Parathyroid adenoma (tissue), 2 donors: Measurements from ENCODE around the gene APBA1.

ENCODE experiments used
- H2AFZ ChIP-seq: fragments of 300-600 bp; sonication (generic); one replicate; pipeline ENCODE4 v1.7.0; 2017; ENCODE audit warnings: antibody characterized with exemption, mild to moderate bottlenecking
- H3K27ac ChIP-seq: fragments of 300-600 bp; sonication (generic); one replicate; pipeline ENCODE4 v1.7.0; 2017
- H3K27me3 ChIP-seq: fragments of 300-600 bp; sonication (generic); one replicate; pipeline ENCODE4 v1.7.0; 2017; ENCODE audit warnings: low read length; ENCODE audit not compliant: control insufficient read depth, insufficient read depth
- H3K36me3 ChIP-seq: fragments of 300-600 bp; sonication (generic); one replicate; pipeline ENCODE4 v1.7.0; 2017; ENCODE audit warnings: low read length; ENCODE audit not compliant: control insufficient read depth, insufficient read depth
- H3K4me1 ChIP-seq: fragments of 300-600 bp; sonication (generic); one replicate; pipeline ENCODE4 v1.7.0; 2017; ENCODE audit warnings: control low read depth
- H3K4me2 ChIP-seq: fragments of 300-600 bp; sonication (generic); one replicate; pipeline ENCODE4 v1.7.0; 2017; ENCODE audit warnings: low read length
- H3K4me3 ChIP-seq: fragments of 300-600 bp; sonication (generic); one replicate; pipeline ENCODE4 v1.7.0; 2017; ENCODE audit warnings: low read depth, low read length
- H3K79me2 ChIP-seq: fragments of 300-600 bp; sonication (generic); one replicate; pipeline ENCODE4 v1.7.0; 2017; ENCODE audit warnings: control low read depth
- H3K9ac ChIP-seq: fragments of 300-600 bp; sonication (generic); one replicate; pipeline ENCODE4 v1.7.0; 2017; ENCODE audit warnings: mild to moderate bottlenecking
- H3K9me3 ChIP-seq: fragments of 300-600 bp; sonication (generic); one replicate; pipeline ENCODE4 v1.7.0; 2017; ENCODE audit warnings: low read length; ENCODE audit not compliant: control insufficient read depth
- TF ChIP-seq, protein P1 (sequence below): fragments of 300-600 bp; sonication (generic); IDR thresholded peaks from one replicate; pipeline ENCODE4 v1.7.0; 2017; ENCODE audit warnings: antibody characterized with exemption, mild to moderate bottlenecking
- donor health status: primary hyperparathyroidism.

APBA1 gene

DNA sequence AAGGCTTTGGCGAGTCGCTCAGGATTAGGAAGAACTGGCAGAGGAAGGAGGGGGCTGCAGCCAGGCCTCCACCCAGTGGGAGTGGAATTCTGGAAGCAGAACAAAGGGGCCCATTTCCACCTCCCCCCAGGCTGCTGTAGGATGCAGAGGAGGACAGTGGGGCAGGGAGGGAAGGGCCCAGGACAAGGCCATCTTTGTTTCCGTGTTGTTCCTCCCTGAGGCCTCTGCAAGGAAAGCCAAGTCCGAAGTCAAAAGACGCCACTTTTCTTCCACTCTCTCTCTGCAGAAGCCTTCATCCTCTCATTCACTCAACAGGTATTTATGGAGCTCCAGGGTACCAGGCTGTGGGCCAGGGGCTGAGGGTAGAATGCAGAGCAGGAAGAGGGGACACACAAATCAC is 276.5 kb downstream of the APBA1 start:
- Histone ChIP-seq H3K27ac (no peak overlapping the region), H3K36me3 (no peaks in the 10 kb centered on the region), H2AFZ (no peak overlapping the region), H3K4me1 (no peaks in the 10 kb centered on the region), H3K9ac (no peak overlapping the region), H3K9me3 (no peaks in the 10 kb centered on the region), H3K4me3 (no peak overlapping the region), H3K4me2 (no peak overlapping the region), H3K27me3 (no peaks in the 10 kb centered on the region), H3K79me2 (no peaks in the 10 kb centered on the region)
- TF ChIP-seq, protein P1, sequence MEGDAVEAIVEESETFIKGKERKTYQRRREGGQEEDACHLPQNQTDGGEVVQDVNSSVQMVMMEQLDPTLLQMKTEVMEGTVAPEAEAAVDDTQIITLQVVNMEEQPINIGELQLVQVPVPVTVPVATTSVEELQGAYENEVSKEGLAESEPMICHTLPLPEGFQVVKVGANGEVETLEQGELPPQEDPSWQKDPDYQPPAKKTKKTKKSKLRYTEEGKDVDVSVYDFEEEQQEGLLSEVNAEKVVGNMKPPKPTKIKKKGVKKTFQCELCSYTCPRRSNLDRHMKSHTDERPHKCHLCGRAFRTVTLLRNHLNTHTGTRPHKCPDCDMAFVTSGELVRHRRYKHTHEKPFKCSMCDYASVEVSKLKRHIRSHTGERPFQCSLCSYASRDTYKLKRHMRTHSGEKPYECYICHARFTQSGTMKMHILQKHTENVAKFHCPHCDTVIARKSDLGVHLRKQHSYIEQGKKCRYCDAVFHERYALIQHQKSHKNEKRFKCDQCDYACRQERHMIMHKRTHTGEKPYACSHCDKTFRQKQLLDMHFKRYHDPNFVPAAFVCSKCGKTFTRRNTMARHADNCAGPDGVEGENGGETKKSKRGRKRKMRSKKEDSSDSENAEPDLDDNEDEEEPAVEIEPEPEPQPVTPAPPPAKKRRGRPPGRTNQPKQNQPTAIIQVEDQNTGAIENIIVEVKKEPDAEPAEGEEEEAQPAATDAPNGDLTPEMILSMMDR: no peak

DNA sequence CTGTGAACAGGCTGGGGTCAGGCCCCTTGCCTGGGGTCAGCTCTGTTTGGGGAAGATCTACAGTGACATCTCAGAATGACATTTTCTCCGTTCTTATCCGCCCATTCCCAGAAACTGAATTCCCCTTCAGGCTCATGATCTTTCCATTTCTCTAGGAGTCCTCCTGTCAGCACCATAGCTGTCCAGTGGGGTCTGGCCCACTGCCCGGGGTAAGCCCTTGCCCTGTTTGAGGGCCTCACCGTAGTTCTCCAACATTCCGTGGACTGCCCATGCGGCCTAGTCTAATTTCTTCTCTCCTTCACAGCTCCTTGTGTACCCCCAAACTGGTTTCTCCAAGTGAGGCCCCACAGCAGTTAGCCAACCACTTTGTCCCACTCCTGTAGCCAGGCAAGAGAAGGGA is 278.7 kb downstream of the APBA1 start:
- Histone ChIP-seq H3K9ac (no peak overlapping the region), H2AFZ (no peak overlapping the region), H3K36me3 (no peaks in the 10 kb centered on the region), H3K4me3 (no peak overlapping the region), H3K27ac (no peak overlapping the region), H3K27me3 (no peaks in the 10 kb centered on the region), H3K9me3 (no peaks in the 10 kb centered on the region), H3K79me2 (no peaks in the 10 kb centered on the region), H3K4me2 (no peak overlapping the region), H3K4me1 (no peaks in the 10 kb centered on the region)
- TF ChIP-seq, protein P1: no peak

DNA sequence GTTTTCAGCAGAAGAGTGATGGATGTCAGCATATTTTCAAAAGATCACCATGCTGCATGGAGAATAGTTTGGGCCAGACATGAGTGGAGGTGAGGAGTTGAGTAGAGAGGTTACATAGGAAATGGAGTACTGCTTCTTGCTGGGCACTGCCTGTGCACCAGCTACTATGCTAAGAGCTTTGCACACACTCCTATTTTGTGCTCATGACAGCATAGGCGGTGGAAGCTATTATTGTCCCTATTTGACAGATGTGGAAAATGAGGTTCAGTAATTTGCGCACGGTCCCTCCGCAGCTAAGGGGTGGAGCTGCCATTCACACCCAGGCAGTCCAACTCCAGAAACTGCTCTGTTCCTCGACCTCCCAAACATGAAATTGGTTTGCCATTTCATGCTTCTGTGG is 279.3 kb downstream of the APBA1 start:
- Histone ChIP-seq H2AFZ (no peak overlapping the region), H3K4me1 (no peaks in the 10 kb centered on the region), H3K79me2 (no peaks in the 10 kb centered on the region), H3K27ac (no peak overlapping the region), H3K9ac (no peak overlapping the region), H3K36me3 (no peaks in the 10 kb centered on the region), H3K4me2 (no peak overlapping the region), H3K4me3 (no peak overlapping the region), H3K27me3 (no peaks in the 10 kb centered on the region), H3K9me3 (no peaks in the 10 kb centered on the region)
- TF ChIP-seq, protein P1: no peak

DNA sequence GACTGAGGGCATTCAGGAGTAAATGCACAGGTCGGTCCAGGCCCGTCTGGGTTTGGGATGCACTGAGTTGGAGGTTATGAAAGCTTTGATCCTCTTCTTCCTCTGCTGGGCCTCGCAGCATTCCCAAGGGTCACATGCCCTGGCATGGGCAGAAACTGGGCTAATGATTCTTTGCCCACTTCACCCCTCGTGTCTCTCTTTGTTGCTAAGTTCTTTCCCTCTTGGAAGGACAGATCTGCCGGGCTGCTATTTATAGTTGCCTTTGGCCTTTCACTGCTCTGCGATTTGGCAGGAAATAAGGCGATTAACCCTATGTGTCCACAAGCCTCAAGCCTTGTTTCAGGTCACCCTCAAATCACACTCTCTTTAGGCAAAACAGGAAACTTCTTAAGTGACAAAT is 280.2 kb downstream of the APBA1 start:
- no peaks in the 10 kb centered on the region for H3K27me3 ChIP-seq
- H3K36me3 ChIP-seq: no peaks in the 10 kb centered on the region
- H3K9me3 ChIP-seq: no peaks in the 10 kb centered on the region
- TF ChIP-seq, protein P1: no peak
- H3K9ac ChIP-seq: no peak overlapping the region
- no peak overlapping the region for H2AFZ ChIP-seq
- no peak overlapping the region for H3K4me2 ChIP-seq
- no peak overlapping the region for H3K4me3 ChIP-seq
- H3K4me1 ChIP-seq: no peaks in the 10 kb centered on the region
- no peaks in the 10 kb centered on the region for H3K79me2 ChIP-seq
- H3K27ac ChIP-seq: no peak overlapping the region

DNA sequence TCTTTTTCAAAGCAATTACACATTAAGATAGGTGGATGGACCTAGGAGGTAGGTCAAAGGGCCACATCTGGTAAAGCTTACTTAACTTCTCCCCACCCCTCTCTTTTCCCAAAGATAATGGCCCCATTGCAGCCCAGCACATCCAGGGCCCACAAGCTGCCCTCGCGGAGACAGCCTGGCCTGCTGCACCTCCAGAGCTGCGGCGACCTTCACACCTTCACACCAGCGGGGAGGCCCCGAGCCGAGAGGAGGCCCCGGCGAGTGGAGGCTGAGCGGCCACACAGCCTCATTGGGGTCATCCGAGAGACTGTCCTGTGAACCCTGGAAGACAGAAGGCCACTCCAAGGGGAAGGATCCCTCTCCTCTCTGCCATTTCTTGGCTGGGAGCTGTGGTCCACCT is 280.7 kb downstream of the APBA1 start:
- H3K27me3 ChIP-seq: no peaks in the 10 kb centered on the region
- no peak overlapping the region for H3K4me2 ChIP-seq
- H3K36me3 ChIP-seq: no peaks in the 10 kb centered on the region
- no peak overlapping the region for H2AFZ ChIP-seq
- H3K4me3 ChIP-seq: no peak overlapping the region
- no peaks in the 10 kb centered on the region for H3K9me3 ChIP-seq
- H3K9ac ChIP-seq: no peak overlapping the region
- H3K4me1 ChIP-seq: no peaks in the 10 kb centered on the region
- TF ChIP-seq, protein P1: no peak
- H3K79me2 ChIP-seq: no peaks in the 10 kb centered on the region
- no peak overlapping the region for H3K27ac ChIP-seq
